GM10248 (cell line): ENCODE results near the gene WIZ.

Experiments
- CTCF ChIA-PET: fragments of 300-600 bp; sonication (Branson Sonifier 250); formaldehyde crosslinking; extraction: SDS; loops from one replicate; lab custom pipeline; 2021; ENCODE audit warnings: antibody characterized with exemption; lab: Yijun Ruan, JAX
- POLR2A ChIA-PET: fragments of 350-650 bp; sonication (Branson Sonifier 250); formaldehyde crosslinking; extraction: SDS; loops from one replicate; lab custom pipeline; 2020; ENCODE audit warnings: antibody characterized with exemption; lab: Yijun Ruan, JAX
- DNase-seq: peaks from one replicate; pipeline ENCODE4 v3.0.0; 2012; ENCODE audit errors: extremely low spot score
- CTCF ChIP-seq: IDR thresholded peaks from 2 replicates; pipeline ENCODE4 v1.5.1; 2012; ENCODE audit warnings: mild to moderate bottlenecking, low read depth; ENCODE audit errors: extremely low read depth, missing control alignments, control extremely low read depth

Gene WIZ

DNA sequence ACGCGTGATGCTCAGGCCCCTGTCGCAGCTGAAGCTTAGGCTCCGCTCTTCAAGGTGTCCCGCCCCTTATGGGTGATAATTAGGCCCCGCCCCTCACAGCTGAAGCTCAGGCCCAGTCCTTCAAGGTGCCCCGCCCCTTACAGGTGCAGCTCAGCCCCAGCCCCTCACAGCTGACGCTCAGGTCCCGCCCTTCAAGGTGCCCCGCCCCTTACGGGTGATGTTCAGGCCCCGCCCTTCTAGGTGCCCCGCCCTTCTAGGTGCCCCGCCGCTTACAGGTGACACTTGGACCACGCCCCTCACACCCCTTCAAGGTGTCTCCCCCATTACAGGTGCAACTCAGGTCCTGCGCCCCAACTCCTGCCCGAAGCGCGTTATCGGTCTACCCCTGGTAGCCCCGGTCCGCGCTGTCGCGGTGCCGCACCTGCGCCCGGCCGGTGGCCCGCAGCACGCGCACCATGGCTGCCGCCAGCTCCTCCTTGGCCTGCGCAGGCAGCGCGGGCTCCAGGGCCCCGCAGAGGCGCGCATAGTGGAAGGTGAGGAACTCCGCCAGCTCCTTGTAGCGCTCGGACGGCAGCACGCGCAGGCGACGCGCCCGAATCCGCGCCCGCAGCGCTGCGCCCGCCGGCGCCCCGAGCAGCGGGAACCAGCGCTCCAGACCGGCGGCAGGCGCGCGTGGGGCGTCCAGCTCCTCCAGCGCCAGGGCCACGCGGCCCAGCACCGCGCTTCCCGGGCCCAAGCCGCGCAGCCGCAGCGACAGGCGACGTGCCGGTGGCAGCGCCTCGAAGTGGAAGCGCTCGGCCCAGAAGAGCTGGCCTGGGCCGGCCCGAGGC is 7.3 kb upstream of the WIZ start:
- ChIA-PET CTCF (interaction anchor here (1.3 to 1.5 kb wide), 2 partner anchors 9 to 40 kb away, joined by 3 to 4 read pairs; no protein-coding TSS in a partner anchor), POLR2A (interaction anchor here (1.3 kb wide), 1 partner anchor 38 kb away, joined by 3 read pairs; the partner anchor contains the start of gene AKAP8L)
- no peak for TF ChIP-seq CTCF
- no peak for DNase-seq

DNA sequence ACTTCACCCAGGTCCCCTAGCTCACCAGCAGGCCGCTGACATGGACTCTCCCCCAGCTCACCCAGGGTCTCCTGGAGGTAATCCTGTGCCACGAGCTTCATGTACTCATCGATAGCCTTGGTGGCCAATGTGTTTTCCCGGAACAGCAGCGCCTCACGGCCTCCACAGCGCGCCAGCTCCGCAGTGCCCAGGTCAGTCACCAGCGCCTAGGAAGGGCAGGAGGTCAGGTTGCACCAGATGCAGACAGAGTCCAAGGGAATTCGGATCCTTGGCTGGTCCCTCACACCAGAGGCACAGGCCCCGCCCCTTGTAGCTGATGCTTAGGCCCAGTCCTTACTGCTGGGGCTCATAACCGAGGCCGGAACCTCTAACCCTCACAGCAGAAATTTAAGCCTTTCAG is 6.7 kb upstream of the WIZ start:
- TF ChIP-seq CTCF = no peak
- DNase-seq = no peak
- ChIA-PET POLR2A (interaction anchor here (1.3 kb wide), 1 partner anchor 37 kb away, joined by 3 read pairs; the partner anchor contains the start of gene AKAP8L), CTCF (interaction anchor here (1.3 to 1.5 kb wide), 2 partner anchors 10 to 39 kb away, joined by 3 to 4 read pairs; no protein-coding TSS in a partner anchor)

- CTCF ChIA-PET = interaction anchor here (1.3 kb wide), 1 partner anchor 39 kb away, joined by 4 read pairs; no protein-coding TSS in a partner anchor
- POLR2A ChIA-PET = interaction anchor here (1.3 kb wide), 1 partner anchor 37 kb away, joined by 3 read pairs; the partner anchor contains the start of gene AKAP8L
- no peak for DNase-seq
- TF ChIP-seq CTCF = no peak
Measured at GRCh38 chr19:15455996-15456395, 6.2 kb upstream of the WIZ start.

DNA sequence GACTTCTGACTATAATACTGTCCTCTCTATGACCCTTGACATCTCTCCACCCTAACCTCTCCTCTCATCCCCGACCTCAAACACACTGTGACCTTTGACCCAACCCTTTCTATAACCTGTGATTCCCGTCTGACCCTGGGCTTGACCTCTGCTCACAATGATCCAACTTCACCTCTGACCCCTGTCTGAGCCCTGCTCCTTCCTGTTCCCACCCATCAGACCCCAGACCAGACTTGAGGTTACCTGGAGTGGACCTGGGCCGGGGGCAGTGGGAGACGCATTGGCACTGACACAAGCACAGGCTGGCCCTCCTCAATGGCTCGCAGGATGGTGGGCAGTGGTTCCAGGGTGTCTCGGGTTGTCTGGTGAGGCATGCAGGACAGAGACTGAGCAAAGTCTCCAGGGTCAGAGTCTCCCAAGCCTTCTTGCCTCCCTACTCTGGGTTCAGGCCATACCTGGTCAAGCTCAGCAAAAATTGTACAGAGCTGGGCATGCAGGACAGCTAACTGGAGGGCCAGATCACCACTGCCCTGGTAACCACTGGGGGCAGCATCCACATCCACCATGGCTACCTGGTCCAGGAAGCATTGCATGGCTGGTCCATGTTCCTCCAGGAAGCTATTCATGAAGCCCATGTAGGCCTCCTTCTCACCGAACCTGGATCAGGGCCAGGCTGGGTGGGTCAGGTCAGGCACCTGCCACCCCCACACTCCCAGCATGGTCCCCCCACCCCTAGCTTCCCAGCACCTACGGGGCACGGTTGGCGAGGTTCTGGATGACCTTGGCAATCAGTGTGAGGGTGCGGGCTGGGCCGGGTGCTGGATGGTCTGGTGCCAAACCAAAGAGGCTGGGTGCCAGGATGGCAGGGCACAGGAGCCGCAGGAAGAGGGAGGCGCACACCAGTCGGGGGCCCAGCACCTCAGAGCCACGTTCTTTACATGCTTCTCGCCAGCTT is 4.4 kb upstream of the WIZ start:
- no peak for TF ChIP-seq CTCF
- no peak for DNase-seq
- ChIA-PET POLR2A (no interaction called here), CTCF (interaction anchor here (1.7 kb wide), 1 partner anchor 12 kb away, joined by 3 read pairs; no protein-coding TSS in a partner anchor)

GRCh38 chr19:15453091-15453578 is 3.4 kb upstream of the WIZ start:
- no peak for TF ChIP-seq CTCF
- CTCF ChIA-PET = interaction anchor here (1.3 to 1.7 kb wide), 2 partner anchors 13 to 102 kb away, joined by 3 read pairs; no protein-coding TSS in a partner anchor
- DNase-seq = no peak
- POLR2A ChIA-PET = interaction anchor here (1.5 kb wide), 1 partner anchor 34 kb away, joined by 4 read pairs; the partner anchor contains the start of gene AKAP8L
